NK-92 (cell line): ENCODE results near the gene BCL2L13.

Experiments
- DNase-seq: peaks from one replicate; lab custom pipeline; 2025; ENCODE audit not compliant: unreplicated experiment; lab: John Stamatoyannopoulos, UW

The BCL2L13 gene

GRCh38 chr22:17638432-17639246, at the start of gene BCL2L13:
Gene BCL2L13 (plus strand): TSS chr22:17638757. CDS start chr22:17655712, 16,955 bp downstream.
- peak; percentile 26 for DNase-seq

- DNase-seq, result no peak
Observed at GRCh38 chr22:17589810-17590375, 48.7 kb upstream of the BCL2L13 start.

- DNase-seq, result no peak
Observed at GRCh38 chr22:17590586-17590985, 48.0 kb upstream of the BCL2L13 start.

GRCh38 chr22:17592201-17592600, 46.4 kb upstream of the BCL2L13 start:
- DNase-seq, result no peak

- no peak for DNase-seq
Observed at GRCh38 chr22:17596226-17596625, 42.3 kb upstream of the BCL2L13 start.

GRCh38 chr22:17597217-17597616, 41.3 kb upstream of the BCL2L13 start:
- DNase-seq, result no peak

- no peak for DNase-seq
Observed at GRCh38 chr22:17598318-17598717, 40.2 kb upstream of the BCL2L13 start.

- DNase-seq, result no peak
Observed at GRCh38 chr22:17601031-17601430, 37.5 kb upstream of the BCL2L13 start.

- DNase-seq, result no peak
Observed at GRCh38 chr22:17603668-17604067, 34.9 kb upstream of the BCL2L13 start.

- no peak for DNase-seq
Observed at GRCh38 chr22:17606496-17606895, 32.1 kb upstream of the BCL2L13 start.

GRCh38 chr22:17607891-17608521, 30.6 kb upstream of the BCL2L13 start:
- no peak for DNase-seq

GRCh38 chr22:17612057-17612456, 26.5 kb upstream of the BCL2L13 start:
- no peak for DNase-seq

GRCh38 chr22:17613280-17613679, 25.3 kb upstream of the BCL2L13 start:
- DNase-seq, result no peak

GRCh38 chr22:17627961-17628405, 10.6 kb upstream of the BCL2L13 start:
- DNase-seq, result no peak

GRCh38 chr22:17628406-17629172, 10.0 kb upstream of the BCL2L13 start, which contains the start of gene ATP6V1E1:
Gene ATP6V1E1 (minus strand): TSS chr22:17628749. CDS start chr22:17628635, 114 bp downstream.
- DNase-seq, result peak; percentile 29

GRCh38 chr22:17629173-17629489, 9.4 kb upstream of the BCL2L13 start:
- DNase-seq, result no peak

- no peak for DNase-seq
Observed at GRCh38 chr22:17629641-17630040, 8.9 kb upstream of the BCL2L13 start.

- DNase-seq, result no peak
Observed at GRCh38 chr22:17631076-17631565, 7.4 kb upstream of the BCL2L13 start.

GRCh38 chr22:17633217-17633997, 5.2 kb upstream of the BCL2L13 start:
- DNase-seq, result no peak

- no peak for DNase-seq
Observed at GRCh38 chr22:17633998-17634323, 4.6 kb upstream of the BCL2L13 start.

- DNase-seq, result no peak
Observed at GRCh38 chr22:17634696-17635095, 3.9 kb upstream of the BCL2L13 start.
